K562 (cell line): ENCODE data around the gene NEK5. TPM values are rescaled to one million over a fixed set of nuclear protein-coding genes. Genes with fewer than 3 reads are reported as not detected.

Source experiments
- ATAC-seq: fragments of 200-7000 bp; cut with Tn5 transposase; 3 replicates; pipeline ENCODE4 v1.9.1; 2020; ENCODE audit warnings: moderate library complexity
- BruUV-seq: library from RNA; stranded (reverse); fragments of 400-500 nt; replicated peaks from 2 replicates; lab custom pipeline; 2021; lab: Mats Ljungman, UMichigan
- CTCF ChIA-PET: fragments of 300-600 bp; formaldehyde crosslinking; extraction: SDS; loops from one replicate; lab custom pipeline; 2021; ENCODE audit warnings: low intra/inter-chr PET ratio; lab: Yijun Ruan, JAX
- POLR2A ChIA-PET: fragments of 300-600, 350-650 bp; sonication (Branson Sonifier 250); formaldehyde crosslinking; extraction: SDS; loops from one replicate; lab custom pipeline; 2021; ENCODE audit warnings: antibody characterized with exemption, inconsistent platforms; lab: Yijun Ruan, JAX
- DNase-seq, 4 experiments: peaks; one replicate each; pipeline versions ENCODE4 v3.0.0 to v3.0.0-alpha.2; 2011 to 2018; ENCODE audit warnings: low spot score in 3 of 4, mixed read lengths in 3 of 4; ENCODE audit errors: extremely low read depth in 1 of 4
- FAIRE-seq: peaks from 2 replicates; lab custom pipeline; 2011; peaks lifted over from hg19 to GRCh38; lab: Jason Lieb, UNC
- H2AFZ ChIP-seq: 2 replicates; pipeline ENCODE4 v1.6.0; 2011; ENCODE audit warnings: low read depth, low read length, control low read depth, inconsistent platforms
- H3K27ac ChIP-seq: fragments of 200-600 bp; 3 replicates; pipeline ENCODE4 v1.8.0; 2011; ENCODE audit warnings: low read depth, mild to moderate bottlenecking, control low read depth, inconsistent platforms, low read length, moderate library complexity, mixed read lengths; ENCODE audit errors: extremely low read depth
- H3K27me3 ChIP-seq, 2 experiments: fragments of 300-600 bp in 1 of 2; 2 replicates in 1 of 2; 3 replicates in 1 of 2; pipeline versions ENCODE4 v1.6.0 to v1.8.0; 2011; ENCODE audit warnings: inconsistent platforms in 2 of 2, low read length in 2 of 2, mild to moderate bottlenecking in 1 of 2, mixed read lengths in 1 of 2, moderate library complexity in 1 of 2; ENCODE audit not compliant: control insufficient read depth in 2 of 2, insufficient read depth in 2 of 2
- H3K36me3 ChIP-seq: fragments of 300-600 bp; 3 replicates; pipeline ENCODE4 v1.8.0; 2011; ENCODE audit warnings: mild to moderate bottlenecking, low read length, inconsistent platforms; ENCODE audit not compliant: control insufficient read depth, insufficient read depth
- H3K4me1 ChIP-seq, 2 experiments: fragments of 200-600 bp in 1 of 2; replicated peaks in 1 of 2; 2 replicates in 1 of 2; 3 replicates in 1 of 2; pipeline versions ENCODE4 v1.5.1 to v1.8.0; 2011; ENCODE audit warnings: inconsistent platforms in 2 of 2, low read length in 2 of 2, mild to moderate bottlenecking in 1 of 2, mixed read lengths in 1 of 2, moderate library complexity in 1 of 2; ENCODE audit not compliant: control insufficient read depth in 2 of 2, insufficient read depth in 2 of 2
- H3K4me2 ChIP-seq: 2 replicates; pipeline ENCODE4 v1.6.1; 2011; ENCODE audit warnings: low read length, control low read depth, inconsistent platforms, mixed read lengths; ENCODE audit not compliant: insufficient read depth
- H3K4me3 ChIP-seq: fragments of 200-600 bp; sonication (generic), shearing (Covaris generic); 2 replicates; pipeline ENCODE4 v1.5.1; 2016; ENCODE audit warnings: control low read depth, inconsistent platforms
- H3K79me2 ChIP-seq: fragments of 200-600 bp; 3 replicates; pipeline ENCODE4 v1.8.0; 2011; ENCODE audit warnings: low read length, inconsistent platforms; ENCODE audit not compliant: control insufficient read depth, insufficient read depth
- H3K9ac ChIP-seq, 2 experiments: 2 replicates each; pipeline versions ENCODE4 v1.6.0 to v1.6.1; 2011; ENCODE audit warnings: low read depth in 2 of 2, low read length in 2 of 2, control low read depth in 1 of 2, inconsistent platforms in 1 of 2, mild to moderate bottlenecking in 1 of 2, mixed read lengths in 1 of 2; ENCODE audit not compliant: insufficient read depth in 1 of 2
- H3K9me1 ChIP-seq: one replicate; pipeline ENCODE4 v1.6.0; 2011; ENCODE audit warnings: inconsistent platforms, mild to moderate bottlenecking, low read length, moderate library complexity; ENCODE audit not compliant: control insufficient read depth, insufficient read depth
- H3K9me3 ChIP-seq: replicated peaks from 2 replicates; pipeline ENCODE4 v1.5.1; 2011; ENCODE audit warnings: low read depth, low read length, inconsistent platforms; ENCODE audit not compliant: control insufficient read depth, insufficient read depth
- H4K20me1 ChIP-seq: replicated peaks from 2 replicates; pipeline ENCODE4 v1.6.1; 2011; ENCODE audit warnings: low read length, inconsistent platforms, mixed read lengths; ENCODE audit not compliant: control insufficient read depth, insufficient read depth
- BHLHE40 ChIP-seq: IDR thresholded peaks from 2 replicates; pipeline ENCODE4 v1.6.1; 2011; ENCODE audit warnings: low read length, improper control_type of control experiment
- CHD4 ChIP-seq: fragments of 200-600 bp; sonication (generic); IDR thresholded peaks from 3 replicates; pipeline ENCODE4 v1.6.1; 2012; ENCODE audit warnings: low read depth, mild to moderate bottlenecking, mixed read lengths, low read length, inconsistent platforms; ENCODE audit not compliant: insufficient read depth, insufficient replicate concordance, poor library complexity, severe bottlenecking
- NR1H2 ChIP-seq: sonication (generic); formaldehyde crosslinking; IDR thresholded peaks from 2 replicates; pipeline ENCODE4 v1.4.0; 2020; ENCODE audit warnings: mild to moderate bottlenecking, missing genetic modification reagents
- RBBP5 ChIP-seq: fragments of 200-600 bp; sonication (generic); IDR thresholded peaks from 2 replicates; pipeline ENCODE4 v1.6.1; 2012; ENCODE audit warnings: borderline replicate concordance, mild to moderate bottlenecking, low read length, control low read depth, inconsistent platforms; ENCODE audit not compliant: insufficient read depth, poor library complexity, severe bottlenecking
- RHOXF2B ChIP-seq: fragments of 250-450 bp; sonication (Bioruptor Pico); conservative IDR thresholded peaks from 2 replicates; pipeline ENCODE4 v1.5.1; 2021
- ZC3H4 ChIP-seq: sonication (generic); formaldehyde crosslinking; IDR thresholded peaks from 2 replicates; pipeline ENCODE4 v1.9.0; 2021; ENCODE audit warnings: missing genetic modification reagents, borderline replicate concordance
- ZFP1 ChIP-seq: fragments of 450-650 bp; formaldehyde crosslinking; IDR thresholded peaks from 2 replicates; pipeline ENCODE4 v1.4.0; 2020; ENCODE audit warnings: mild to moderate bottlenecking, mixed read lengths
- ZFPM2 ChIP-seq: fragments of 250-450 bp; sonication (Bioruptor Pico); IDR thresholded peaks from 2 replicates; pipeline ENCODE4 v1.5.1; 2022; ENCODE audit warnings: mild to moderate bottlenecking
- ZNF644 ChIP-seq: fragments of 200-800 bp; sonication (Bioruptor generic); IDR thresholded peaks from 2 replicates; pipeline ENCODE4 v1.6.1; 2016; ENCODE audit warnings: low read depth, missing genetic modification characterization, missing compliant biosample characterization
- WGBS: fragments of 100-300 bp; shearing (Covaris generic); methylation state at CpG from one replicate; pipeline ENCODE4 v1.1.6; 2016; ENCODE audit warnings: low coverage, mixed read lengths; ENCODE audit not compliant: insufficient coverage; ENCODE audit errors: missing lambda C conversion rate; 5-methylcytosine and 5-hydroxymethylcytosine counted together
- in situ Hi-C: fragments of 300-500 bp; cut with MboI; formaldehyde crosslinking; loops from 4 replicates; pipeline ENCODE4 v1.15.0; 2018; ENCODE audit warnings: inconsistent platforms, mixed read lengths
- intact Hi-C: fragments of 100-400 bp; cut with micrococcal nuclease; formaldehyde crosslinking; loops from 2 replicates; pipeline ENCODE4 v1.14.2; 2022
- polyA plus RNA-seq, 8 experiments: library from polyadenylated mRNA; depleted of rRNA in 4 of 8; stranded (reverse) in 5 of 8; unstranded in 3 of 8; fragments of >200 nt; fragmentation: Nextera tagmentation in 2 of 8; fragmentation: Illumina TruSeq in 1 of 8; extraction: Ambion mirVana in 2 of 8; extraction: Trizol in 1 of 8; gene quantifications; 2 replicates each; pipeline versions ENCODE4 v1.2.1 to v1.2.3, GENCODE V29; 2011 to 2014; ENCODE audit warnings: inconsistent platforms in 1 of 8, missing spikeins in 1 of 8
- total RNA-seq, 7 experiments: library from RNA; depleted of rRNA in 6 of 7; stranded (reverse); fragments of >200 nt in 6 of 7; fragmentation: Illumina TruSeq in 2 of 7; extraction: Trizol in 2 of 7; gene quantifications; 2 replicates each; pipeline versions ENCODE4 v1.2.1 to v1.2.3, GENCODE V29; 2011 to 2021; ENCODE audit warnings: low replicate concordance in 1 of 7
- TF ChIP-seq, protein P1 (sequence below), 2 experiments: fragments of 450-650 bp in 1 of 2; sonication (generic) in 1 of 2; formaldehyde crosslinking; conservative IDR thresholded peaks; 2 replicates each; pipeline versions ENCODE4 v1.4.0 to v1.8.1; 2020 to 2022; ENCODE audit warnings: mild to moderate bottlenecking in 1 of 2, missing genetic modification reagents in 1 of 2

NEK5 gene
- total and polyA plus RNA-seq, 9 of the 15 experiments (the other 6 are each of a cell fraction or from before 2014, with no cell fraction given), result 0.09 to 0.44 (median 0.33) TPM

DNA sequence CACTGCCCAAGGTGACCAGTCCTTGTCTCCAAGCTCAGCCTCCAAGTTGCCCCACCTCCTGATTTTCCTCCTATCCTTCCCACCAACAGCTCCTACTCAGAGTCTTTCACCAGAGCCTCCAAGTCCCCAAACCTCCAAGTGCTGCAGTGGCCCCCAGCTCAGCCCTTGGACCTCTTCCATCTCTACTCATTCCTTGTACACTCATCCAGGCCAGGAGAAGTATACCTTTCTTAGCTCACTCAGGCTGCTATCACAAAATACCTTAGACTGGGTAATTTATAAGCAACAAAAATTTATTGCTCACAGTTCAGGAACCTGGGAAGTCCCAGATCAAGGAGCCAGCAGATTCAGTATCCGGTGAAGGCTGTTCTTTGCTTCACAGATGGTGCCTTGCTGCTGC lies 129.0 kb downstream of the NEK5 start:
- in situ Hi-C loops, result no loop called here
- no peaks in the 10 kb centered on the region for H3K9me3 ChIP-seq

More for the DNA sequence above, 129.0 kb downstream of the NEK5 start:
- no peaks in the 10 kb centered on the region for H4K20me1 ChIP-seq
- 63% methylated on average over 1 of the region's 1 CpG for WGBS
- no TSS peak for BruUV-seq
- no peak overlapping the region; the same call in 2 of the 3 replicates for H3K27ac ChIP-seq
- TF ChIP-seq ZFP1 (no peak), CHD4 (no peak), ZFPM2 (no peak), RHOXF2B (no peak), NR1H2 (CRISPR knock-in tag) (no peak), ZNF644 (tag) (no peak), RBBP5 (no peak), BHLHE40 (no peak), ZC3H4 (CRISPR knock-in tag) (no peak)
- TF ChIP-seq, protein P1, sequence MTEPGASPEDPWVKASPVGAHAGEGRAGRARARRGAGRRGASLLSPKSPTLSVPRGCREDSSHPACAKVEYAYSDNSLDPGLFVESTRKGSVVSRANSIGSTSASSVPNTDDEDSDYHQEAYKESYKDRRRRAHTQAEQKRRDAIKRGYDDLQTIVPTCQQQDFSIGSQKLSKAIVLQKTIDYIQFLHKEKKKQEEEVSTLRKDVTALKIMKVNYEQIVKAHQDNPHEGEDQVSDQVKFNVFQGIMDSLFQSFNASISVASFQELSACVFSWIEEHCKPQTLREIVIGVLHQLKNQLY (CRISPR knock-in tag; conservative IDR thresholded peaks at IDR 0.05), result no peak
- POLR2A ChIA-PET, result interaction anchor here (0.6 to 1.5 kb wide), 3 partner anchors 13 to 25 kb away, joined by 3 to 7 read pairs (median 3); partner anchors contain the start of gene ALG11
- ATAC-seq (no peak), DNase-seq (no peak), FAIRE-seq (no peak)
- no peak overlapping the region for H2AFZ ChIP-seq
- H3K4me2 ChIP-seq, result peak overlapping the region; percentile 69; the same call in 1 of the 2 replicates
- H3K4me1 ChIP-seq, result peaks cover 41 to 56% of the 10 kb centered on the region in 2 experiments
- H3K36me3 ChIP-seq, result no peaks in the 10 kb centered on the region; the same call in 1 of the 3 replicates
- no peak overlapping the region for H3K4me3 ChIP-seq
- H3K27me3 ChIP-seq, result no peaks in the 10 kb centered on the region
- H3K79me2 ChIP-seq, result peaks cover 82% of the 10 kb centered on the region
- H3K9ac ChIP-seq, result peak overlapping the region in 1 of 2 experiments; percentile 81; a peak in 2 of 4 replicates
- intact Hi-C loops, result loop anchor here (5.0 to 10.0 kb wide), 3 partner anchors 43 to 455 kb away; partner anchors contain the start of genes CKAP2 and VPS36
- CTCF ChIA-PET, result no interaction called here
- no peaks in the 10 kb centered on the region for H3K9me1 ChIP-seq
